H1 (cell line): ENCODE measurements around the gene ADCK2. TPM values are rescaled to one million over a fixed set of nuclear protein-coding genes. Genes with fewer than 3 reads are reported as not detected.

ENCODE experiments used
- CTCF ChIA-PET: fragments of 300-600 bp; sonication (Branson Sonifier 250); formaldehyde crosslinking; loops from one replicate; lab custom pipeline; 2021; ENCODE audit not compliant: partially characterized antibody; lab: Charles Lee
- POLR2A ChIA-PET: fragments of 300-600 bp; sonication (Branson Sonifier 250); formaldehyde crosslinking; loops from one replicate; lab custom pipeline; 2021; ENCODE audit warnings: inconsistent platforms; ENCODE audit not compliant: partially characterized antibody; lab: Charles Lee
- DNase-seq, 2 experiments: peaks; one replicate each; pipeline versions ENCODE4 v3.0.0 to v3.0.0-alpha.2; 2010 to 2022; ENCODE audit warnings: low spot score in 2 of 2, low read depth in 1 of 2, mixed read lengths in 1 of 2
- FAIRE-seq: peaks from 2 replicates; lab custom pipeline; 2011; peaks lifted over from hg19 to GRCh38; lab: Jason Lieb, UNC
- H2AFZ ChIP-seq: 2 replicates; pipeline ENCODE4 v1.8.1; 2012; ENCODE audit warnings: low read length, inconsistent platforms
- H2AK5ac ChIP-seq: 2 replicates; pipeline ENCODE4 v1.6.1; 2013; ENCODE audit warnings: low read depth, low read length
- H2BK120ac ChIP-seq: replicated peaks from 2 replicates; pipeline ENCODE3; 2013; ENCODE audit warnings: low read depth, low read length, inconsistent platforms
- H2BK12ac ChIP-seq: 2 replicates; pipeline ENCODE4 v1.6.1; 2013; ENCODE audit warnings: low read depth, low read length
- H2BK15ac ChIP-seq: 2 replicates; pipeline ENCODE4 v1.6.1; 2013; ENCODE audit warnings: low read length
- H2BK20ac ChIP-seq: 2 replicates; pipeline ENCODE4 v1.6.1; 2013; ENCODE audit warnings: low read length
- H2BK5ac ChIP-seq: 2 replicates; pipeline ENCODE4 v1.6.1; 2013; ENCODE audit warnings: low read depth, low read length
- H3K14ac ChIP-seq: 2 replicates; pipeline ENCODE4 v1.6.1; 2013; ENCODE audit warnings: inconsistent platforms; ENCODE audit not compliant: insufficient read length
- H3K18ac ChIP-seq: 2 replicates; pipeline ENCODE4 v1.6.1; 2013; ENCODE audit warnings: low read length; ENCODE audit errors: extremely low read depth
- H3K23ac ChIP-seq: 2 replicates; pipeline ENCODE4 v1.6.1; 2013; ENCODE audit warnings: inconsistent platforms; ENCODE audit not compliant: insufficient read length
- H3K23me2 ChIP-seq: 2 replicates; pipeline ENCODE4 v1.6.1; 2013; ENCODE audit warnings: low read depth, low read length
- H3K27ac ChIP-seq: 2 replicates; pipeline ENCODE4 v1.6.1; 2011; ENCODE audit warnings: low read depth, low read length, inconsistent platforms
- H3K27me3 ChIP-seq, 4 experiments: replicated peaks in 1 of 4; 1 replicate in 1 of 4; 2 replicates in 3 of 4; pipeline versions ENCODE4 v1.6.1 to v1.8.1; 2011 to 2013; ENCODE audit warnings: low read length in 3 of 4, mild to moderate bottlenecking in 3 of 4, inconsistent platforms in 2 of 4, mixed read lengths in 2 of 4, moderate library complexity in 1 of 4; ENCODE audit not compliant: control insufficient read depth in 3 of 4, insufficient read depth in 3 of 4; ENCODE audit errors: extremely low read depth in 1 of 4
- H3K36me3 ChIP-seq, 4 experiments: 2 replicates each; pipeline versions ENCODE4 v1.6.1 to v1.8.1; 2011 to 2013; ENCODE audit warnings: mild to moderate bottlenecking in 4 of 4, low read length in 3 of 4, moderate library complexity in 2 of 4, control low read depth in 1 of 4, inconsistent platforms in 1 of 4; ENCODE audit not compliant: insufficient read depth in 4 of 4, control insufficient read depth in 2 of 4
- H3K4ac ChIP-seq: replicated peaks from 2 replicates; pipeline ENCODE3; 2013; ENCODE audit warnings: low read length, low read depth, mixed read lengths, inconsistent platforms; ENCODE audit not compliant: insufficient read length
- H3K4me1 ChIP-seq, 4 experiments: replicated peaks in 1 of 4; 1 replicate in 1 of 4; 2 replicates in 3 of 4; pipeline versions ENCODE4 v1.6.1 to v1.8.1; 2011 to 2013; ENCODE audit warnings: low read length in 3 of 4, inconsistent platforms in 2 of 4, mixed read lengths in 1 of 4; ENCODE audit not compliant: insufficient read depth in 4 of 4, control insufficient read depth in 3 of 4
- H3K4me2 ChIP-seq, 2 experiments: 2 replicates each; pipeline versions ENCODE4 v1.6.1 to v1.8.1; 2011 to 2013; ENCODE audit warnings: low read depth in 2 of 2, low read length in 2 of 2, control low read depth in 1 of 2, inconsistent platforms in 1 of 2, mild to moderate bottlenecking in 1 of 2; ENCODE audit not compliant: insufficient read depth in 1 of 2
- H3K4me3 ChIP-seq, 4 experiments: fragments of 200-600, 300-600 bp in 1 of 4; sonication (generic), shearing (Covaris generic), sonication (Bioruptor Twin) in 1 of 4; 2 replicates each; pipeline versions ENCODE4 v1.5.1 to v1.8.1; 2011 to 2016; ENCODE audit warnings: low read length in 4 of 4, low read depth in 3 of 4, control low read depth in 2 of 4, inconsistent platforms in 2 of 4, mild to moderate bottlenecking in 2 of 4, mixed read lengths in 1 of 4, moderate library complexity in 1 of 4; ENCODE audit not compliant: insufficient read depth in 2 of 4; ENCODE audit errors: extremely low read depth in 1 of 4
- H3K56ac ChIP-seq: replicated peaks from 2 replicates; pipeline ENCODE3; 2013; ENCODE audit warnings: low read depth, mild to moderate bottlenecking, mixed read lengths, low read length, inconsistent platforms; ENCODE audit not compliant: insufficient read length
- H3K79me1 ChIP-seq: 2 replicates; pipeline ENCODE4 v1.6.1; 2013; ENCODE audit warnings: low read depth, low read length, control low read depth
- H3K79me2 ChIP-seq, 2 experiments: 2 replicates each; pipeline versions ENCODE4 v1.6.1 to v1.8.1; 2012 to 2013; ENCODE audit warnings: low read length in 2 of 2, mild to moderate bottlenecking in 2 of 2, inconsistent platforms in 1 of 2; ENCODE audit not compliant: insufficient read depth in 2 of 2, control insufficient read depth in 1 of 2
- H3K9ac ChIP-seq, 4 experiments: replicated peaks in 1 of 4; 1 replicate in 1 of 4; 2 replicates in 3 of 4; pipeline versions ENCODE4 v1.6.1 to v1.8.1; 2011 to 2013; ENCODE audit warnings: low read depth in 3 of 4, low read length in 3 of 4, control low read depth in 2 of 4, mild to moderate bottlenecking in 2 of 4, moderate library complexity in 2 of 4, inconsistent platforms in 1 of 4; ENCODE audit errors: extremely low read depth in 1 of 4
- H3K9me3 ChIP-seq, 2 experiments: 2 replicates each; pipeline versions ENCODE4 v1.6.1 to v1.8.1; 2012 to 2013; ENCODE audit warnings: mild to moderate bottlenecking in 2 of 2, moderate library complexity in 2 of 2, control low read depth in 1 of 2, inconsistent platforms in 1 of 2, low read depth in 1 of 2, low read length in 1 of 2, mixed read lengths in 1 of 2; ENCODE audit not compliant: insufficient read depth in 2 of 2
- H4K20me1 ChIP-seq, 2 experiments: replicated peaks in 1 of 2; 2 replicates each; pipeline versions ENCODE3 to v1.8.1; 2011 to 2013; ENCODE audit warnings: inconsistent platforms in 2 of 2, low read length in 2 of 2, mild to moderate bottlenecking in 1 of 2; ENCODE audit not compliant: insufficient read depth in 2 of 2, control insufficient read depth in 1 of 2
- H4K5ac ChIP-seq: 2 replicates; pipeline ENCODE4 v1.6.1; 2013; ENCODE audit warnings: low read length, low read depth, mixed read lengths, inconsistent platforms; ENCODE audit not compliant: insufficient read length
- H4K8ac ChIP-seq: 2 replicates; pipeline ENCODE4 v1.8.0; 2013; ENCODE audit warnings: mild to moderate bottlenecking, moderate library complexity, low read length, inconsistent platforms; ENCODE audit not compliant: insufficient read depth; ENCODE audit errors: extremely low read depth
- H4K91ac ChIP-seq: replicated peaks from 2 replicates; pipeline ENCODE3; 2013; ENCODE audit warnings: low read length, mixed read lengths, inconsistent platforms; ENCODE audit not compliant: insufficient read length
- ASH2L ChIP-seq: fragments of 200-600, 300-600 bp; sonication (generic); IDR thresholded peaks from one replicate; pipeline ENCODE4 v1.7.1; 2017; ENCODE audit warnings: low read length
- CHD1 ChIP-seq: IDR thresholded peaks from 2 replicates; pipeline ENCODE4 v1.6.1; 2012; ENCODE audit warnings: low read depth, low read length, improper control_type of control experiment
- CREB1 ChIP-seq: IDR thresholded peaks from 2 replicates; pipeline ENCODE4 v1.6.1; 2012; ENCODE audit warnings: inconsistent platforms
- KDM1A ChIP-seq: fragments of 200-600, 300-600 bp; sonication (generic); IDR thresholded peaks from 2 replicates; pipeline ENCODE4 v1.7.1; 2016; ENCODE audit warnings: mild to moderate bottlenecking, low read length, borderline replicate concordance
- KDM4A ChIP-seq: IDR thresholded peaks from one replicate; pipeline ENCODE4 v1.7.1; 2012; ENCODE audit warnings: low read depth, mild to moderate bottlenecking, moderate library complexity, low read length, inconsistent platforms; ENCODE audit not compliant: severe bottlenecking
- NRF1 ChIP-seq: IDR thresholded peaks from 2 replicates; pipeline ENCODE4 v1.6.1; 2011; ENCODE audit warnings: mild to moderate bottlenecking, low read depth, low read length, improper control_type of control experiment
- PHF8 ChIP-seq: fragments of 200-600 bp; sonication (generic); conservative IDR thresholded peaks from 2 replicates; pipeline ENCODE4 v1.7.1; 2012; ENCODE audit warnings: low read depth, mild to moderate bottlenecking, inconsistent platforms, low read length, moderate library complexity
- RBBP5 ChIP-seq: IDR thresholded peaks from 2 replicates; pipeline ENCODE4 v1.7.1; 2012; ENCODE audit warnings: low read depth, mild to moderate bottlenecking, inconsistent platforms, low read length, moderate library complexity, borderline replicate concordance
- SP2 ChIP-seq: IDR thresholded peaks from 2 replicates; pipeline ENCODE4 v1.6.1; 2012; ENCODE audit warnings: mild to moderate bottlenecking, low read length, inconsistent platforms
- SUZ12 ChIP-seq: fragments of 200-600 bp; sonication (generic); IDR thresholded peaks from 2 replicates; pipeline ENCODE4 v1.6.1; 2012; ENCODE audit warnings: mild to moderate bottlenecking, inconsistent platforms, low read length, moderate library complexity, mixed read lengths
- WGBS, 2 experiments: shearing (Covaris generic) in 1 of 2; methylation state at CpG; one replicate each; pipeline versions ENCODE4 v1.1.6 to v1.1.7; 2013 to 2015; ENCODE audit warnings: low lambda C conversion rate in 2 of 2, mixed read lengths in 2 of 2, inconsistent platforms in 1 of 2, low coverage in 1 of 2, missing lambda C conversion rate in 1 of 2; ENCODE audit not compliant: insufficient replicate concordance in 2 of 2, insufficient coverage in 1 of 2, insufficient read length in 1 of 2; ENCODE audit errors: extremely low coverage in 1 of 2, missing lambda C conversion rate in 1 of 2; 5-methylcytosine and 5-hydroxymethylcytosine counted together
- polyA plus RNA-seq, 7 experiments: library from polyadenylated mRNA; depleted of rRNA in 3 of 7; stranded (reverse) in 5 of 7; unstranded in 2 of 7; fragments of >200 nt in 5 of 7; fragments of 200-250 nt in 2 of 7; gene quantifications; 1 replicate in 5 of 7; 2 replicates in 1 of 7; 4 replicates in 1 of 7; pipeline versions ENCODE4 v1.2.1 to v1.2.3, GENCODE V29; 2011 to 2013; ENCODE audit warnings: missing spikeins in 2 of 7, mixed read lengths in 2 of 7
- total RNA-seq: library from RNA; stranded (reverse); fragmentation: NEBNext Ultra II Directional; extraction: Animal tissue kit (Norgen Biotek cat#: 25700); gene quantifications from 2 replicates; pipeline ENCODE4 v1.2.1, GENCODE V29; 2021
- TF ChIP-seq, protein P1 (sequence below): IDR thresholded peaks from 2 replicates; pipeline ENCODE4 v1.6.1; 2011; ENCODE audit warnings: low read length, improper control_type of control experiment

Gene ADCK2
- total and polyA plus RNA-seq, 2 of the 8 experiments (the other 6 are each of a cell fraction or from before 2014, with no cell fraction given), result 6.9 to 11.7 TPM

DNA sequence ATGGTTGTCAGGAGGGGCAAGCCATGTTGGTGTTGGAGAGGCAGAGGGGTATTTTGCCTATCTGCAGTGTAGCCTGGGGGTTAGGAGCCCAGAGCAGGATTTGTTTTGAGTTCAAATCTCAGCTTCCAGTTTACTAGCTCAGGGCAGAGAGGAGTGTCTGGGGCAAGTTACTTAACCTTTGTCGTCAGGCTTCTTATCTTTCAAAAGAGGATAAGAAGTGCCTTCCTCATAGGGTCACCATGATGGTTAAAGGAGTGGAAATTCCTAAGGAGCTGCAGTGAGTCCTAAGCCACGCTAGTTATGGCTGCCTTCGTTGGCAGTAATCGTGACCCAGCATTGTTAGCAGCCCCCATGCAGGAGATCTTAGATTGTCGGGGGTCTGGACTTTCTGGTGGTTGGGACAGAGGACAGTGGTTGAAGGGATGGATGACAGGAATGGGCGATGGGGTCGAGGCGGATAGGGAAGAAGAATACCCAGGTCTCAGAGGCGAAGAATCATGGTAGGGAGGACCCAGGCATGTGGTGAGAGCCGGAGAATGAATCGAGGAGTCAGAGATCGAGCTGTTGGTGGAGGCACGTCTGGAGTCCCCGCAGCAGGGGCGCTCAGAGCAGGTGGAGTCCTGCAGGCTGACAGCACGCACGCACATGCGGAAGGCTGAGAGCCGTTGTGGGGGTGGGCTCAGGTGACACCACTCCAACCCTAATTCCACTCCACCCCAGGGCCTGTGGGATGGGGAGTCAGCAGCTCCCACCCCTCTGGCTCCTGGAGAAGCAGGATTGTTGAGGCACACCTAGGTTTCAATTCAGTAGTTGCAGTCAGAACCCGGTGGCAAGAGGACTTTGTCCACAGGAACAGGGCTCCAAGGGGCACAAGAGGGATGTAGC is 11.6 kb downstream of the ADCK2 start:
- Histone ChIP-seq H3K27ac (no peak overlapping the region; the same call in 1 of the 2 replicates), H3K36me3 (no peaks in the 10 kb centered on the region; a peak in 1 of 8 replicates), H3K27me3 (no peaks in the 10 kb centered on the region), H3K4me3 (no peak overlapping the region), H3K23me2 (no peaks in the 10 kb centered on the region), H2BK12ac (no peak overlapping the region), H3K23ac (no peak overlapping the region), H2AK5ac (no peak overlapping the region), H3K4me2 (no peak overlapping the region), H4K8ac (no peak overlapping the region), H2BK120ac (no peak overlapping the region), H3K4me1 (0 out of 7 replicates have a peak, but pooled peaks cover 0 to 2% (median 0%) of the 10 kb centered on the region in 4 experiments), H3K4ac (no peak overlapping the region), H3K14ac (no peak overlapping the region), H2BK20ac (no peak overlapping the region), H2BK15ac (no peak overlapping the region), H2BK5ac (no peak overlapping the region), H3K18ac (no peak overlapping the region), H4K91ac (no peak overlapping the region), H4K20me1 (no peaks in the 10 kb centered on the region), H3K9ac (no peak overlapping the region), H3K56ac (no peak overlapping the region), H3K79me2 (no peaks in the 10 kb centered on the region), H2AFZ (no peak overlapping the region), H3K79me1 (no peaks in the 10 kb centered on the region), H4K5ac (no peak overlapping the region), H3K9me3 (no peaks in the 10 kb centered on the region)
- FAIRE-seq (no peak), DNase-seq (no peak)
- CTCF ChIA-PET, result interaction anchor here (0.5 to 5.5 kb wide), 9 partner anchors 8 to 332 kb away, joined by 3 to 38 read pairs (median 4); partner anchors contain the start of gene MRPS33
- 91% methylated on average over 20 of the region's 20 CpGs; no CpG with 5 or more reads in 1 of the 2 experiments for whole genome bisulfite sequencing, 2 experiments
- POLR2A ChIA-PET, result interaction anchor here (0.7 to 1.6 kb wide), 2 partner anchors 15 to 327 kb away, joined by 3 to 4 read pairs; no protein-coding TSS in a partner anchor
- TF ChIP-seq KDM4A (no peak), ASH2L (no peak), NRF1 (no peak), SUZ12 (no peak), CHD1 (no peak), RBBP5 (no peak), CREB1 (no peak), KDM1A (no peak), PHF8 (no peak), SP2 (no peak)
- TF ChIP-seq, protein P1, sequence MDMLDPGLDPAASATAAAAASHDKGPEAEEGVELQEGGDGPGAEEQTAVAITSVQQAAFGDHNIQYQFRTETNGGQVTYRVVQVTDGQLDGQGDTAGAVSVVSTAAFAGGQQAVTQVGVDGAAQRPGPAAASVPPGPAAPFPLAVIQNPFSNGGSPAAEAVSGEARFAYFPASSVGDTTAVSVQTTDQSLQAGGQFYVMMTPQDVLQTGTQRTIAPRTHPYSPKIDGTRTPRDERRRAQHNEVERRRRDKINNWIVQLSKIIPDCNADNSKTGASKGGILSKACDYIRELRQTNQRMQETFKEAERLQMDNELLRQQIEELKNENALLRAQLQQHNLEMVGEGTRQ, result no peak
